GM18508 (cell line): ENCODE results near the gene FAM171A1.

ENCODE experiments used
- ATAC-seq: cut with Tn5 transposase; IDR thresholded peaks from one replicate; pipeline ENCODE4 v1.9.1; 2021; ENCODE audit warnings: moderate number of reproducible peaks; ENCODE audit not compliant: insufficient read depth, unreplicated experiment

The FAM171A1 gene

DNA sequence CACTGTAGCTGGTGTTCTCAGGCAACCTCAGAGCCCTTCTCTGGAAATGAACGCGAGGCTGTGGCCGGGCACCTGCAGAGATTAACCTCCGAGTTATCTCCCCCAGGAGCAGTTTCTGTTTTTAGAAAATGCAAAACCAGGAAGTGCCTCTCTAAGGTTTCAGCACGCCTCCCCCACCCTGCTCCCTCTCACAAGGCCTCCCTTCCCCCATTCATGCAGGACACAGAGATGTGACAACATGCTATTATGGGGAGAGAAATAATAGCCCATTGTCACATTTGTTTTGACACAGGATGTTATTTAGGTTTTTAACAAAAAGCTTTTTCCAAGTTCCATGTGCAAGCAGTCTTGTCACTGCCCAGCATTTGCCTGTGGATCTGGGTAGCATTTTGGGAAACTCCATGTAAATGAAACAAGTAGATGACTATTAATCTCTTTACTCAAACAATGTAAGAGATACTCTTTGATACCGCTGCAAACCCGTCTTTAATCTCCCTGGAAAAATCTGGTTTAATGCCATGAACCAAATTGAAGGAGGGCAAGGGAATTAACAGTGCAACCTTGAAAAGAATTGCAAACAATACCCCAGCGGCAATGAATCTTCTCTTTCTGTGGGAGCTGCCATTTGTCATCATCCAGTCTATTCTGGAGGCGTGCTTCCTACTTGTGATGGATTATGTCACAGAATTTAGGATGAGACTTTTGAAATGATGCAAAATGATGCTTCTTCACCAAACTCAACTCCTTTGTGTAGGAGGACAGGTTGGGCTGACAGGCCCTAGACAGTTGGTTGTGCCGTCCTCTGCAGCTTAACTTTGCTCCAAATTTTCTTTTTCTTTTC lies 116.1 kb downstream of the FAM171A1 start:
- no peak for ATAC-seq

- no peak for ATAC-seq
These were observed 116.9 kb downstream of the FAM171A1 start for GRCh38 chr10:15253951-15254807.

- no peak for ATAC-seq
These were observed 118.7 kb downstream of the FAM171A1 start for GRCh38 chr10:15252396-15252795.

DNA sequence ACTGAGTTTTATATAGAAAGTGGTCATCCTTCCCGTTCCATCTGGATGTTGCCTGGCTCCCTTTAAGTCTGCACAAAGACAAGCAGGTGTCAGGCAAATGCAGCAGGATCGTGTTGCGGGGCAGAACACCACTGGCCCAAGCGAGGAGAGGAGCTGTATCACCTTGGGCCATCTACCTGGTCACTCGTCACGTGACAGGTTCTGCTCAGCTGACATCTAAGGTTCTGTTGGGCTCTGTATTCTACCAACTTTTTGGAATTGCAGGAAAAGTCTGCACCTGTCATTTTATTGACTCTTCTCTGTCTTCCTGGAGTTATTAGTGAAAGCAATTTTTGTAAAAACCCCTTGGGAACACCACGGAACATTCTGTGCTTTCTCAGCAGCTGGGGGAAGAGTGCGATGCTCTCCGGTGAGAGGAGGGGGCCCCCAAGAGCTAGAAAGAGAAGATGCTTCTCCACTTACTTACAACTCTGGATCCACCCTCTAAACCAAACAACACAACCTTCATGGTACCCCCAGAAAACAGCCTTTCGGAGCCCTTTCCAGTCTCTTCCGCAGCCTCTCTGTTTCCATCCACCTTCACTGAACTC lies 119.2 kb downstream of the FAM171A1 start:
- no peak for ATAC-seq

GRCh38 chr10:15245530-15245929 lies 125.6 kb downstream of the FAM171A1 start:
- ATAC-seq: no peak

- no peak for ATAC-seq
These were observed 126.4 kb downstream of the FAM171A1 start for GRCh38 chr10:15244635-15245197.

DNA sequence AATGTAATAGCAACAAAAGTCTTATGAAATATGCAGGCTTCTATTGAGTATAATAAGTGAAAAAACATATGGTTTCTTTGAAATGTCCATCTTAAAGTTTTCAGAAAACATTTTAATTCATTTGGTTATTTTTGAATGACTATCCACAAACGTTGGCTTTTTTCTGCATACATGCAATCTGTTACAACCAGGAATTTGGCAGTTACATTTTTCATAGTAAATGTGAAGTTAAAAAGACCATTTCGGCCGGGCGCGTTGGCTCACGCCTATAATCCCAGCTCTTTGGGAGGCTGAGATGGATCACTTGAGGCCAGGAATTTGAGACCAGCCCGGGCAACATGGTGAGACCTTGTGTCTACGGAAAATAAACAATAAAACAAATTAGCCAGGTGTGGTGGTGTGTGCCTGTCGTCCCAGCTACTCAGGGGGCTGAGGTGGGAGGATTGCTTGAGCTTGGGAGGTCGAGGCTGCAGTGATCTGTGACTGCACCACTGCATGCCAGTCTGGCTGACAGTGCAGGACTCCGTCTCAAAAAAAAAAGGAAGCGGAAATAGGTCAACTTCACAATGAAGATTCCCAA lies 128.7 kb downstream of the FAM171A1 start:
- ATAC-seq: no peak

DNA sequence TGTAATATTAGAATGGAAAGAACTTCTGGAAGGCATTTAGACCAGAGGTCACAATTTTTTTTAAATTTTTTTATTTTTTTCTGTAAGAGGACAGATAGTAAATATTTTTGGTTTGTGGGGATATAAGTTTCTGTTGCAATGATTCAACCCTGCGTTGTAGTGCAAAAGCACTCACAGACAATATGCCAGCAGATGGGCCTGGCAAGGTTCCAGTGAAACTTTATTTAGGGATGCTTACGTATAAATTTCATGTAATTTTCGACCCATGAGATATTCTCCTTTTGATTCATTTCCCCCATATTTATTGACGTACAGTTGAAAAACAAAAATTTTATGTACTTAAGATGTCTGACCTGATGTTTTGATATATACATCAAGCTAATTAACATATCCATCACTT lies 129.8 kb downstream of the FAM171A1 start:
- ATAC-seq: no peak

GRCh38 chr10:15238555-15239335 lies 132.3 kb downstream of the FAM171A1 start:
- no peak for ATAC-seq

GRCh38 chr10:15237351-15237750 lies 133.7 kb downstream of the FAM171A1 start:
- ATAC-seq: no peak

- ATAC-seq: no peak
These were observed 134.7 kb downstream of the FAM171A1 start for GRCh38 chr10:15236340-15236739.

GRCh38 chr10:15232279-15232678 lies 138.8 kb downstream of the FAM171A1 start:
- ATAC-seq: no peak

GRCh38 chr10:15231426-15231825 lies 139.7 kb downstream of the FAM171A1 start:
- no peak for ATAC-seq

DNA sequence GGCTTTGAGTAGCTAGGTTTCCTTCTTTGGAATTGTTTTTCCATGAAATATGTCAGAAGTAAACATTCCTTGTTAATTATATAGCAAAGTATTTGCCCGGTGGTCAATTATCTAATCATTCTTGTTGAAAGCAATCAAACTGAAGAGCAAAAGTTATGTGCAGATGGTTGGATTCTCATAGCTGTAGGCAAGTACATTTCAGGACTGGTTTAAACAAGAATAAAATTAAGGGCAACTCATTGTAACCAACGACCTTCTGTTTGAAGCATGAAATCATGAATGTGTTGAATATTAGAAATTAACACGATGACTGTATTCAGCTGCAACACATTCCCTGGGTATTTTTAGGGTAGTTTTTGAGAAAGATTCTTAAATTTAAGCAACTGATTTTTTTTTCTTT lies 140.8 kb downstream of the FAM171A1 start:
- no peak for ATAC-seq

- ATAC-seq: no peak
These were observed 141.8 kb downstream of the FAM171A1 start for GRCh38 chr10:15229268-15229667.

DNA sequence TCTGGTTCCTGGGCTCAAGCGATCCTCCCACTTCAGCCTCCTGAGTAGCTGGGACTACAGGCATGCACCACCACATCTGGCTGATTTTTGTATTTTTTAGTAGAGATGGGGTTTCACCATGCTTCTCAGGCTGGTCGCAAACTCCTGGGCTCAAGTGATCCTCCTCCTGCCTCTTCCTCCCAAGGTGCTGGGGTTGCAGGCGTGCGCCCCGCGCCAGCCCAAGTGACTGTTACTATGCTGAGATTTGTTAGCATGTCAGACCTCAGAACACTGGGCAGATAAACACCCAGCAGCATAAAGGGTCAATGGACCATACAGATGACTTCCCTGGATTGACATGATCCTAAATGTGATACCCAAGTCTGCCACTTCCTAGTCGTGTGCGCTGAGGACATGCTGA lies 142.7 kb downstream of the FAM171A1 start:
- no peak for ATAC-seq

DNA sequence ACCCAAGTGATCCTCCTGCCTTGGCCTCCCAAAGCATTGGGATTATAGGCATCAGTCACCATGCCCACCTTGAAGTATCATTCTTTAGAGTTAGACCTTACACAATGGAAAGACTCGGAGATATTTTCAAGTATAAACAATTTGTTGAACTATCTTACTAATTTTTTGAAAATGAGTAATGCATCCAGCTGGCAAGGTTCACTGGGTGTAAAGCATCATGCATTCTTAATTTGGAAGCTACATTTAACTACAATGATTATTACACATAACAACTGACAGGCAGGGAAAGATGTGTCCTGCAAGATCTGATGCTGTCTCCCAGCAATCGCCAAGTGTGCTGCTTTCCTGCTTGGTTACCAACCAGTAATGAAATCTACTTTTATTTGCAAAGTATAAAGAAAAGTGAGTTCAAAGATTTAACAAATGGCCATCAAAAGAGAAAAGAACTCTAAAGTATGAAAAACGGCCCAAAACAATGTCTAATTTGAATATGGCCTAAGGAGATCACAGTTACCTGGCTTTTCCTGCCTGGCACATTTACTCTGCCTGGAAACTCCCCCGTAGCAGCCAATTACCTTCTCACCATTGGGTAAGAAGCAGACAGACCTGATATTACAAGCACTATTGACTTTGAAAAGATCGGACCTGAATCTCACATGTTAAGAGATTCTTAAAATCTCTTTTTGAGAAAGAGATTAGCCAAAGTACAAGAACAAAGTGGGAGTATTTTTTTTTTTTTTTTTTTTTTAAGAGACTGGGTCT lies 143.3 kb downstream of the FAM171A1 start:
- no peak for ATAC-seq

- no peak for ATAC-seq
These were observed 145.6 kb downstream of the FAM171A1 start for GRCh38 chr10:15225511-15225910.

- no peak for ATAC-seq
These were observed 146.1 kb downstream of the FAM171A1 start for GRCh38 chr10:15224948-15225347.
